T-helper 17 cell (primary cell): ENCODE data around the gene PPM1H. TPM values are rescaled to one million over a fixed set of nuclear protein-coding genes. Genes with fewer than 3 reads are reported as not detected.

ENCODE experiments used
- ATAC-seq: fragments of 150-1000 bp; cut with Tn5 transposase; 2 replicates; pipeline ENCODE4 v1.10.0; 2021; ENCODE audit warnings: mild to moderate bottlenecking, moderate library complexity
- DNase-seq, 3 donors: peaks; one replicate each; pipeline versions ENCODE4 v3.0.0 to v3.0.0-alpha.2; 2020 to 2021
- H3K9me3 ChIP-seq: one replicate; pipeline ENCODE4 v1.7.0; 2013; ENCODE audit warnings: low read length, mild to moderate bottlenecking; ENCODE audit not compliant: control insufficient read depth, poor library complexity, severe bottlenecking
- H3K27ac Mint-ChIP-seq: one replicate; pipeline ENCODE4 v1.8.0; 2022; ENCODE audit warnings: mild to moderate bottlenecking, moderate library complexity, mixed read lengths
- H3K27me3 Mint-ChIP-seq: one replicate; pipeline ENCODE4 v1.8.0; 2022; ENCODE audit warnings: mixed read lengths
- H3K36me3 Mint-ChIP-seq: one replicate; pipeline ENCODE4 v1.8.0; 2022; ENCODE audit warnings: low read depth, mixed read lengths
- H3K4me1 Mint-ChIP-seq: one replicate; pipeline ENCODE4 v1.8.0; 2022; ENCODE audit warnings: mild to moderate bottlenecking, mixed read lengths
- H3K4me3 Mint-ChIP-seq: one replicate; pipeline ENCODE4 v1.8.0; 2022; ENCODE audit warnings: mild to moderate bottlenecking, moderate library complexity, mixed read lengths
- total RNA-seq, 4 donors: library from RNA in 2 of 4; stranded (reverse) in 2 of 4; gene quantifications; one replicate each; pipeline ENCODE4 v1.2.3 and lab custom pipeline; 2022 to 2026

The PPM1H gene
- total RNA-seq, 2 donors from 2014 or later, result 0.31 TPM; not detected in 1

DNA sequence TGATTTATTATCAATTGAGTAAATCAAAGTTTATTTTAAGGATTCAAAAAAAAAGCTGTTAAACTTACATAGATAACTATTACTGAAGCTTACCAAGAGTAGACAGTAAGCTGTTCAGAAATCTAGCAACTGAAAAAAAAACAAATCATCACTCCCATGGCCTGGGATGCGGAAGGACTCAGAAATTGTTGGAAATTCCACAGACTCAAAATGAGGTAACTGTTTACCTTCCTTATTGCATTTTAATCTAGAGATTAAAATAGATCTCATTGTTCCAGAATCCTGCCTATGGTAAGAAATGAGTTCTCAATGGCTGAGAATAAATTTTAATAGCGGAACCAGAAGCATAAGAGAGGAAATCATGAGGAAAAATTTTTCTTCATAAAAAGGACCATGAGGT, 87.2 kb downstream of the PPM1H start:
- ATAC-seq, result no peak
- H3K27ac Mint-ChIP-seq, result no peak overlapping the region

DNA sequence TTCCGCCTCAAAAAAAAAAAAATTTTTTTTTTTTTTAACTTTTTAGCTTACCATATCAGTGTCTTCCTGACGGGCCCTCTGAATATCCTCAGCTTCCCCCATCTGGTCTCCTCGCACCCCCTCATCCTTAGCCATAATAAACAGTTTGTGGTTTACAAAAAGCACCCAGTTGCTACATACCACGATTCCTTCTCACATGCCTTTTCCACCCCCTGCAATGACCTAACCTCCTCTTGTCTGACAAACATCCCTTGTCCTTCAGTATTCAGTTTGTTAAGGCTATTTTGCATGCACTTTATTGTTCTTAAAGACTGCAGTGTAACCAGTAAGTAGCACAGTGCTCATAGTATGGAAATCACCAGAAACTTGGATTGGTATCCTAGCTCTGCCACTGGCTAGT, 88.5 kb downstream of the PPM1H start:
- Mint-ChIP-seq H3K36me3 (no peaks in the 10 kb centered on the region), H3K4me1 (no peaks in the 10 kb centered on the region), H3K27me3 (peaks cover 13% of the 10 kb centered on the region), H3K27ac (no peak overlapping the region), H3K4me3 (no peak overlapping the region)
- DNase-seq (no peak), ATAC-seq (no peak)
- no peaks in the 10 kb centered on the region for H3K9me3 ChIP-seq

More for the DNA sequence above, 87.2 kb downstream of the PPM1H start:
- Mint-ChIP-seq H3K36me3 (no peaks in the 10 kb centered on the region), H3K4me1 (no peaks in the 10 kb centered on the region), H3K4me3 (no peak overlapping the region), H3K27me3 (peaks cover 12% of the 10 kb centered on the region)
- no peaks in the 10 kb centered on the region for H3K9me3 ChIP-seq
- DNase-seq, result no peak

DNA sequence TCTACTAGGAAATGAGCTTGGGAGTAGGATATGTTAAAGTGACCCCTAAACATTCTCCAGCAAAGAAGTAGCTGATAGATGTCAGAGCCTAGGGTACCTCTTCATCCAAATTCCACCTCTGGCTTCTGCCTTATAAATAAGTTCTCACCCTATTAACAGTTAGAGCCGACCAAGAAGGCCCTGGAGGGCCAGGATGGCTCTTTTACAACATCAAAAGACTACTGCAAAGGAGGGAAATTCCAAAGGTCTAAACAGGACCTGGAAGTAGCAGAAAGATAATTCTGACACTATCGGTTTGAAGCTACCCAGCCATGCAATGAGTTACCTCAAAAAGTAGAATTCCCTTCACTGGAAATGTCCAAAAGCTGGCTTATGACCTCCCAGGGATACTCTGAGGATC, 90.0 kb downstream of the PPM1H start:
- ATAC-seq (no peak), DNase-seq (no peak)
- no peaks in the 10 kb centered on the region for H3K4me1 Mint-ChIP-seq
- no peaks in the 10 kb centered on the region for H3K36me3 Mint-ChIP-seq
- H3K27ac Mint-ChIP-seq, result no peak overlapping the region
- no peak overlapping the region for H3K4me3 Mint-ChIP-seq
- peaks cover 6% of the 10 kb centered on the region for H3K27me3 Mint-ChIP-seq
- no peaks in the 10 kb centered on the region for H3K9me3 ChIP-seq

DNA sequence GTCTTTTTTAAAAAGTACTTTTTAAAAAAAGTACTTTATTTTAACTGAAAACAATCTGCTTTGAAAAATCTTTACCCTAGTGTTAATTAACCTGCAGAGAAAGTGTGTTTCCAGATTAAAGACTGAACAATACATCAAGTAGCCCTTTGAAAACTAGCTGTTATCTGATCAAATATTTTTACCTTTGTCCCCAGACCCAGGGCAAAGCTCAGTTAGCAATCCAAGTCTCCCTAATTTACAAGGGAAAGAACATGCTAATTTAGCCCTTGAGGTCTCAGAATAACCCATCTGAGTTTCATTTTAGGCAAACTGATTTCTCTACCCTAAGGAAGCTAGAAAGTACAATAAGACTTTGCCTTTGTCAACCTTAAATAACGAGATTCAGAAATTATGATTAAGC, 91.2 kb downstream of the PPM1H start:
- DNase-seq (no peak), ATAC-seq (no peak)
- no peaks in the 10 kb centered on the region for H3K9me3 ChIP-seq
- no peak overlapping the region for H3K27ac Mint-ChIP-seq
- H3K4me1 Mint-ChIP-seq, result no peaks in the 10 kb centered on the region
- H3K36me3 Mint-ChIP-seq, result no peaks in the 10 kb centered on the region
- H3K4me3 Mint-ChIP-seq, result no peak overlapping the region
- peaks cover 6% of the 10 kb centered on the region for H3K27me3 Mint-ChIP-seq

DNA sequence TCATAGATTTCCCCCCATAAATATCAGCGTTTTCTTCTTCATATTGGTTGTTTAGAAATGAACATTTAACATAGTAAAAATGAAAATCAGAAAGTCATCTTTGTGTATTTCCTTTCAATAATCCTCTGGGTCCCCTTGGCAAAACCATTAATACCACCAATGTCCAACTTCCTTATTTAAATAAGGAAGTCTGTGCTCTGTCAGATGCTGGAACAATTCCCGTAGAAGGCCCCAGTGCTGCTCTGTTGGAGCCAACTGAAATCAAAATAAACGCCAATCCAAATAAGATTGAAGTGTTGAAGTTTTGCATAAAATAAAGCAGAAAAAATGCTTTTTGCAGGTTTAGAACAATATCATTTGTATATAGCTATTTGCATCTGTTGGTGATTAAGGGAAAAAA, 93.1 kb downstream of the PPM1H start:
- Mint-ChIP-seq H3K4me3 (no peak overlapping the region), H3K36me3 (no peaks in the 10 kb centered on the region), H3K27ac (no peak overlapping the region), H3K4me1 (no peaks in the 10 kb centered on the region), H3K27me3 (peaks cover 18% of the 10 kb centered on the region)
- ATAC-seq (no peak), DNase-seq (no peak)
- no peaks in the 10 kb centered on the region for H3K9me3 ChIP-seq

DNA sequence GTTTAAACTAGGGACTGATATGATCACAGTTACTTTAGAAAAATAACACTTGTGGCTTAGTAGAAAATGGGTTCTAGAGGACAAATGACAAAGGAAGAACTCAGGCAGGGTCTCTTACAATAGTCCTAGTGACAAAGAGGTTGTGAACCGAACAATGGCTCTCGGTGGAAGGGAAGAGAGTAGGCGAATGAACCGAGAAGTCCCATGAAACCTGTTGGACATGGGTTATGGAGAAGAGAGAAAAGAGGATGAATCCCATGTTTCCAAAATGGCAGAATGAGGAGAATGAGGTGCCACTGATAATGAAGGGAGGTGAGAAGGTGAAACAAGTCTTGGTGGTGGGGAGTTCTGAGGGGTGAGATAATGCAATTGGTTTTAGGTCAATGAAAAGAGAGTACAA, 94.1 kb downstream of the PPM1H start:
- H3K27me3 Mint-ChIP-seq, result peaks cover 19% of the 10 kb centered on the region
- no peak overlapping the region for H3K4me3 Mint-ChIP-seq
- H3K36me3 Mint-ChIP-seq, result no peaks in the 10 kb centered on the region
- H3K9me3 ChIP-seq, result no peaks in the 10 kb centered on the region
- no peak for ATAC-seq
- no peaks in the 10 kb centered on the region for H3K4me1 Mint-ChIP-seq
- no peak overlapping the region for H3K27ac Mint-ChIP-seq
- DNase-seq, result no peak

DNA sequence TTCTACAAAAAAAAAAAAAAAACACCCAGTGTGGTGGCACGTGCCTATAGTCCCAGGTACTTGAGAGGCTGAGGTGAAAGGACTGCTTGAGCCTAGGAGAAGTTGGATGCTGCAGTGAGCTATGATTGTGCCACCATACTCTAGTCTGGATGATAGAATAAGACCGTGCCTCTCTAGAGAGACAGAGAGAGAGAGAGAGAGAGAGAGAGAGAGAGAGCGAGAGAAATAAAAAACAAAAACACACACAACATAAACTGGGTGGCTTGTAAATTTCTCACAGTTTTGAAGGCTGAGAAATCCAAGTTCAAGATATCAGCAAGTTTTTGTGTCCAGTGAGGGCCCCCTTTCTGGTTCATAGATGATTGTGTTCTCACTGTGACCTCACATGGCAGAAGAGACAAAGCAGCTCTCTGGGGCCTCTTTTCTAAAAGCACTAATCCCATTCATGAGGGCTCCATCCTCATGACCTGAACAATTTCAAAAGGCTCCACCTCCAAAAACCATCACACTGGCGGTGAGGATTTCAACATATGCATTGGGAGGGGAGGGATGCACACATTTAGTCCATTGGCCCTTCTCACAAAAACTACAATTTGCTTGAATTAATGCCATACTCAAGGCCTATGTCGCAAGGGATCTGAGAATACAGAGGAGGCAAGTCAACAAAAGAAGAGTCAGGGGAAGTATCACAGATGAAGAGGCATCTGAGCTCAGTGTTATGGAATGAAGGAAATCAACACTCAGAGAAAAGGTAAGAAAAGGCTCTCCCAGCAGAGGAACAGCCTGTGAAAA, 94.9 kb downstream of the PPM1H start:
- DNase-seq, result no peak
- no peaks in the 10 kb centered on the region for H3K36me3 Mint-ChIP-seq
- H3K27me3 Mint-ChIP-seq, result peaks cover 22% of the 10 kb centered on the region
- no peak for ATAC-seq
- H3K9me3 ChIP-seq, result no peaks in the 10 kb centered on the region
- no peak overlapping the region for H3K27ac Mint-ChIP-seq
- no peaks in the 10 kb centered on the region for H3K4me1 Mint-ChIP-seq
- no peak overlapping the region for H3K4me3 Mint-ChIP-seq

DNA sequence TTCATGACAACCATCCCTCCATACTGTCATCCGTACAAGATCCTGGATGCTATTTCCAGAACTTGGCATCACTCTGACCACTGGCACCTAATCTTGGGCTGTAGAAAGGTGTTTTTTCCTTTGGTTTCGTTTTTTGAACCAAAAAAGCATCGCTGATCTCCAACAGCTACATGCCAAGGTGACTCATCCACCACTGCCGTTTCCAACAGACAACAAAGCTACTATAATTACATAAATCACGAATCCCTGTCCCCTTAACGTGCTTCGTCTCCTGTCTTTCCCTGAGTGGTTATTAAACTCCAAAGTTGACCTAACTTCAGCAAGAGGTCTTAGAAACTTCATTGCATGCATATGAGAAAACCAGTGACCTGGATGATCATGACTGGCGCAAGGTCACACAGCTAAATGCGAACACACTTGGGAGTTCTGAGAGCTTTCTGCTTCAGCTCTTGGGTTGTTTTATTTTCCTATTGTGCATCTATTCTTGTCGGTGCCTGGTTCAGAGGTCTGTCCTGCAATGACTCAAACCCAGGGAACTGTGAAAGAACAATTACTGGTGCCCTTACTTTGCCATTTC, 99.9 kb downstream of the PPM1H start:
- H3K27ac Mint-ChIP-seq, result no peak overlapping the region
- H3K4me3 Mint-ChIP-seq, result no peak overlapping the region
- H3K4me1 Mint-ChIP-seq, result no peaks in the 10 kb centered on the region
- no peak for DNase-seq
- peaks cover 25% of the 10 kb centered on the region for H3K27me3 Mint-ChIP-seq
- no peaks in the 10 kb centered on the region for H3K9me3 ChIP-seq
- H3K36me3 Mint-ChIP-seq, result no peaks in the 10 kb centered on the region
- no peak for ATAC-seq

DNA sequence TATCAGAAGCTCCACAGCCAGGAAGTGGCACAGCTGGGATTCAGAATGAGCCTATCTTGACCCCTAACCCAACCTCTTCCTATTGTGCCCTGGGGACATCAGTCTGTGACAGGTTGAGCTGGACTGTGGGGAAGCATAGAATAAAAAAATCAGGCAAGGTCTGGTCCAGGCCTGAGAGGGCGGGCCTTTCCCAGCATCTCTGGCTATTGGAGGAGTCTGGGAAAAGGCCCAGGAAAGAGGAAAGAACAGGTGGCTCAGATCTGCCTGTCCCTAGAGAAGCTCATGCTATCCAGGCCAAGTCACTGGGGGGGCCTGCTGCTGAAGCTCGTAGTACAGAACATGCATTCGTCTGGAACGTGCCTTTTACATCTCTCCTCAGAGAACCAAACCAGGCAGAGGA, 100.5 kb downstream of the PPM1H start:
- Mint-ChIP-seq H3K27me3 (peaks cover 25% of the 10 kb centered on the region), H3K36me3 (no peaks in the 10 kb centered on the region), H3K4me3 (no peak overlapping the region), H3K27ac (no peak overlapping the region), H3K4me1 (no peaks in the 10 kb centered on the region)
- no peaks in the 10 kb centered on the region for H3K9me3 ChIP-seq
- ATAC-seq, result no peak
- DNase-seq, result no peak

DNA sequence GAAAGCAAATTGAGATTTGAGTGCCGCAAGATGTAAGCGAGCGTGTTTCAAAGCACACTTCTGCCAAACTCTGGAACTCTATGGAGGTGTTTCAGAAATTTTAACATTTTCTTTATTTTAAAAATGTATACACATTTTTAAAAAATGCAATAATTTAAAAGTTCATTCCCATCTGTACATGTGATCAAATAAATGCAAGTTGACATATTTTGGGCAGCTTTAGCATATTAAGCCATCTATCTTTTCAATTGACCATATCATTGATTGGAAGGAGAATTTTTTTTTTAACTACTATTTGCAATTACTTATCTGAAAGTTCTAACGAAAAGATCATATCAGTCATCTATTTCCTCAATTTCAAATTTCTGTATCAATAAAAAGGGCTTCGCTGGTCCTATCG, 101.3 kb downstream of the PPM1H start:
- Mint-ChIP-seq H3K36me3 (no peaks in the 10 kb centered on the region), H3K27ac (no peak overlapping the region), H3K27me3 (peaks cover 25% of the 10 kb centered on the region), H3K4me1 (no peaks in the 10 kb centered on the region), H3K4me3 (no peak overlapping the region)
- ATAC-seq, result no peak
- DNase-seq, result no peak
- H3K9me3 ChIP-seq, result no peaks in the 10 kb centered on the region

DNA sequence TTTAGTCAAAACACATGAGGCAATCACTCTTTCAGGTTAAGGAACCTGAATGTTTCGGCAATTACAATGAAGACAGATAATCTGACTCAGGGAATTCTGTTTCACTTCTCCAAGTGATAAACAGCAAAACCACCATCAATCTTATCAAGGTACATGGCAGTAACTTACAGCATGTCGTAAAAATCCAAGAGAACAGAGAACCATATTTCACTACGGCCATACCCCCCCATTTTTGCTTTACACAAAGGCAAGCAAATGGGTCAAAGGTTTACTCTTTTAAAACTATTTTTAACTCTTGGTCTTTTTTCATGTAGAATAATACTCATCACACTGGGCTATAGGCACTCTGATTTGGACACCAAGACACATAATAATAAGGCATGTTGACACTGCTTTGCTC, 102.4 kb downstream of the PPM1H start:
- H3K9me3 ChIP-seq, result peaks cover 3% of the 10 kb centered on the region
- H3K27me3 Mint-ChIP-seq, result peaks cover 19% of the 10 kb centered on the region
- no peak overlapping the region for H3K4me3 Mint-ChIP-seq
- ATAC-seq, result no peak
- no peaks in the 10 kb centered on the region for H3K36me3 Mint-ChIP-seq
- no peaks in the 10 kb centered on the region for H3K4me1 Mint-ChIP-seq
- no peak for DNase-seq
- H3K27ac Mint-ChIP-seq, result no peak overlapping the region

DNA sequence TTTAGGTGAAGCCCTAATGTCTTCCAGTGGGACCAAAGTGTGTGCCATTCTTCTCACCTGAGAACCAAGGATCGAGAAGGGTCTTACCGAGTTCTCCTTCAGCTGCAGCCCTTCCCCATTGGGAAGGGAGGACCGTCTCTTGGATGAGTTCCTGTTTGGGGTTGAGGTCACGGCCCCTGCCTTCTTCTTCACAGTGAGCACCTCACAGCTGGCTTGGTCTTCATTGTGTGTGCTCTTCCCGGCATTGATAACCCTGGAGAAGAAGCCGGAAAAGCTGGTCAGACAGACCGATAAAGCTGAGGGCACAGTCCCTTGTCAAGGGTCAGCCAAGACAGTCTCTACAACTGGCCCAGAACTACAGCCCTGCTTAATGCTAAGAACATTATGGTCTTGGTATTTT, 102.9 kb downstream of the PPM1H start:
- no peak for DNase-seq
- Mint-ChIP-seq H3K4me1 (no peaks in the 10 kb centered on the region), H3K27me3 (peaks cover 15% of the 10 kb centered on the region), H3K4me3 (no peak overlapping the region), H3K27ac (no peak overlapping the region), H3K36me3 (no peaks in the 10 kb centered on the region)
- ATAC-seq, result no peak
- H3K9me3 ChIP-seq, result peaks cover 3% of the 10 kb centered on the region

DNA sequence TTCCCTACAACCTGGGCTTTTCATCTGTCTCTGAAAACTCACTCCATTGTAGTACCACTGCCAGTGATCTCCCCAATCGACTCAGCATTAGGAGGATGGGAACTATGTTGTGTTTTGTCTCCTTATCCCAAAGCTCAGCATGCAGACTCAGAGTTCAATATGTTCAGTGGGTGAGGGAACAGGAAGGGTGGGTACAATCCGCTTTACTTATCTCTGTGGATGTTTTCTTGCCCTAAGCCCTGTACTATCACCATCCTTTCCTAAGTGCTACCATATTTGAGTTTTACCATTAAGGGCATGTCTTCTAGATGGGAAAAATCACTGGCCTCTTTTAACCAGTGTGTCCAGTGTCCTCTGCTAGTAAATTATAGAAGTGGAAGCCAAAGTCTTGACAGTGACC, 107.1 kb downstream of the PPM1H start:
- DNase-seq (no peak), ATAC-seq (no peak)
- peaks cover 3% of the 10 kb centered on the region for H3K9me3 ChIP-seq
- H3K4me3 Mint-ChIP-seq, result no peak overlapping the region
- H3K27me3 Mint-ChIP-seq, result no peaks in the 10 kb centered on the region
- H3K4me1 Mint-ChIP-seq, result no peaks in the 10 kb centered on the region
- H3K27ac Mint-ChIP-seq, result no peak overlapping the region
- no peaks in the 10 kb centered on the region for H3K36me3 Mint-ChIP-seq

DNA sequence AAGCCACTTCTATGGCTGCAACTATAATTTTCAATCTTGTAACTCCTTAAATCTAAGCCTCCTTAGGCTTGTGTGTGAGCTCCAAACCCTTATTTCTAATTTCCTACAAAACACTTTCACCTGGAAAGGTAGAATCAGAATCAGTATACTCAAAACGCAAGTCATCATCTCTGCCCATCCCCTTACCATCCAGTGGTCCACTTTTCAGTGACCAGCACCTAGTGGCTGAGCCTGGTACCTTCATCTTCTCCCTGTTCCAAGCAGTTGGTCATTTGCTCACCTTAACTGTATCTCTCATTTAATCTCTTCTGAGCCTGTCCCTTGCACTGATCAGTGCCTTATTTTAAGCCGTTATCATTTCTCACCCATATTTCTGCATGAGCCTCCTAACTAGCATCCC, 107.9 kb downstream of the PPM1H start:
- H3K36me3 Mint-ChIP-seq, result peaks cover 2% of the 10 kb centered on the region
- H3K4me1 Mint-ChIP-seq, result no peaks in the 10 kb centered on the region
- H3K4me3 Mint-ChIP-seq, result no peak overlapping the region
- peaks cover 3% of the 10 kb centered on the region for H3K9me3 ChIP-seq
- no peaks in the 10 kb centered on the region for H3K27me3 Mint-ChIP-seq
- ATAC-seq (no peak), DNase-seq (no peak)
- no peak overlapping the region for H3K27ac Mint-ChIP-seq
